Thyroid gland (tissue), 4 donors: ENCODE data around the gene ZNF655. TPM values are rescaled to one million over a fixed set of nuclear protein-coding genes. Genes with fewer than 3 reads are reported as not detected.

ENCODE experiments used
- DNase-seq, 2 donors: peaks; one replicate each; pipeline ENCODE4 v3.0.0-alpha.2; 2019
- H3K27ac ChIP-seq, 3 donors: fragments of 200-600 bp; sonication (generic); 1 replicate in 2 of 3; 2 replicates in 1 of 3; pipeline ENCODE4 v1.5.1; 2016 to 2019; ENCODE audit warnings: mild to moderate bottlenecking in 1 of 3, moderate library complexity in 1 of 3
- H3K27me3 ChIP-seq: fragments of 200-600 bp; sonication (generic); one replicate; pipeline ENCODE4 v1.5.1; 2019
- H3K36me3 ChIP-seq, 2 donors: fragments of 200-600 bp; sonication (generic); one replicate each; pipeline ENCODE4 v1.5.1; 2016 to 2019
- H3K4me1 ChIP-seq, 2 donors: fragments of 200-600 bp; sonication (generic); one replicate each; pipeline ENCODE4 v1.5.1; 2017 to 2019
- H3K4me3 ChIP-seq, 3 donors: fragments of 200-600 bp; sonication (generic); replicated peaks in 1 of 3; 1 replicate in 2 of 3; 2 replicates in 1 of 3; pipeline ENCODE4 v1.5.1; 2016; ENCODE audit warnings: mild to moderate bottlenecking in 1 of 3
- H3K9me3 ChIP-seq: fragments of 200-600 bp; sonication (generic); one replicate; pipeline ENCODE4 v1.5.1; 2017
- POLR2A ChIP-seq, 2 donors: fragments of 450-650 bp; IDR thresholded peaks; one replicate each; pipeline ENCODE4 v1.6.1; 2017; ENCODE audit warnings: antibody characterized with exemption in 2 of 2, mild to moderate bottlenecking in 2 of 2, moderate library complexity in 1 of 2
- WGBS, 2 donors: methylation state at CpG; one replicate each; pipeline ENCODE4 v1.1.5; 2017; 5-methylcytosine and 5-hydroxymethylcytosine counted together
- intact Hi-C: fragments of 100-400 bp; cut with DNase I; formaldehyde crosslinking; loops from one replicate; pipeline ENCODE4 v1.15.1; 2023
- total RNA-seq, 4 donors: library from RNA; depleted of rRNA; stranded (reverse); fragments of >200 nt; gene quantifications; one replicate each; pipeline ENCODE4 v1.2.3, GENCODE V29; 2016
- TF ChIP-seq, protein P1 (sequence below), 6 experiments: fragments of 200-600 bp in 3 of 6; fragments of 450-650 bp in 3 of 6; sonication (generic) in 3 of 6; IDR thresholded peaks; one replicate each; pipeline ENCODE4 v1.5.1; 2016 to 2019; ENCODE audit warnings: antibody characterized with exemption in 6 of 6, mild to moderate bottlenecking in 2 of 6, inconsistent platforms in 1 of 6, moderate library complexity in 1 of 6

The ZNF655 gene
- total RNA-seq, 4 donors from 2014 or later: 113 to 144 (median 118) TPM

DNA sequence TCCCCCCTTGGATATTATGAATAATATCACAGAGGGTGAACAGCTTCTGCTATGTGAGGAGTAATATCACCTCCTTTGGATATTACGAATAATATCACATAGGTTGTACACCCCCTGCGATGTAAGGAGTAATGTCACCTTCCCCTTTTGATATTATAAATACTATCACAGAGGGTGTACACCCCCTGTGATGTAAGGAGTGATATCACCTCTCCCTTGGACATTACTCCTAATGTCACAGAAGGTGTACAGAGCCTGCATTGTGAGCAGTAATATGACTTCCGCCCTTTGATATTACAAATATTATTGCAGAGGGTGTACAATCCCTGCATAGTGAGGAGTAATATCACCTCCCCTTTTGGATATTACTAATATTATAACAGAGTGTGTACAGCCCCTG, 30.4 kb downstream of the ZNF655 start:
- DNase-seq: no peak
- no peak overlapping the region for H3K27ac ChIP-seq
- H3K4me1 ChIP-seq: no peaks in the 10 kb centered on the region
- H3K4me3 ChIP-seq: no peak overlapping the region
- 81 to 83% methylated on average over 3 of the region's 3 CpGs for WGBS, 2 donors
- H3K27me3 ChIP-seq: no peaks in the 10 kb centered on the region
- H3K36me3 ChIP-seq: no peaks in the 10 kb centered on the region
- TF ChIP-seq, protein P1, sequence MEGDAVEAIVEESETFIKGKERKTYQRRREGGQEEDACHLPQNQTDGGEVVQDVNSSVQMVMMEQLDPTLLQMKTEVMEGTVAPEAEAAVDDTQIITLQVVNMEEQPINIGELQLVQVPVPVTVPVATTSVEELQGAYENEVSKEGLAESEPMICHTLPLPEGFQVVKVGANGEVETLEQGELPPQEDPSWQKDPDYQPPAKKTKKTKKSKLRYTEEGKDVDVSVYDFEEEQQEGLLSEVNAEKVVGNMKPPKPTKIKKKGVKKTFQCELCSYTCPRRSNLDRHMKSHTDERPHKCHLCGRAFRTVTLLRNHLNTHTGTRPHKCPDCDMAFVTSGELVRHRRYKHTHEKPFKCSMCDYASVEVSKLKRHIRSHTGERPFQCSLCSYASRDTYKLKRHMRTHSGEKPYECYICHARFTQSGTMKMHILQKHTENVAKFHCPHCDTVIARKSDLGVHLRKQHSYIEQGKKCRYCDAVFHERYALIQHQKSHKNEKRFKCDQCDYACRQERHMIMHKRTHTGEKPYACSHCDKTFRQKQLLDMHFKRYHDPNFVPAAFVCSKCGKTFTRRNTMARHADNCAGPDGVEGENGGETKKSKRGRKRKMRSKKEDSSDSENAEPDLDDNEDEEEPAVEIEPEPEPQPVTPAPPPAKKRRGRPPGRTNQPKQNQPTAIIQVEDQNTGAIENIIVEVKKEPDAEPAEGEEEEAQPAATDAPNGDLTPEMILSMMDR (IDR thresholded peaks at IDR 0.05): no peak
- no peak for TF ChIP-seq POLR2A (IDR thresholded peaks at IDR 0.05)
- intact Hi-C loops: no loop called here
- no peaks in the 10 kb centered on the region for H3K9me3 ChIP-seq

DNA sequence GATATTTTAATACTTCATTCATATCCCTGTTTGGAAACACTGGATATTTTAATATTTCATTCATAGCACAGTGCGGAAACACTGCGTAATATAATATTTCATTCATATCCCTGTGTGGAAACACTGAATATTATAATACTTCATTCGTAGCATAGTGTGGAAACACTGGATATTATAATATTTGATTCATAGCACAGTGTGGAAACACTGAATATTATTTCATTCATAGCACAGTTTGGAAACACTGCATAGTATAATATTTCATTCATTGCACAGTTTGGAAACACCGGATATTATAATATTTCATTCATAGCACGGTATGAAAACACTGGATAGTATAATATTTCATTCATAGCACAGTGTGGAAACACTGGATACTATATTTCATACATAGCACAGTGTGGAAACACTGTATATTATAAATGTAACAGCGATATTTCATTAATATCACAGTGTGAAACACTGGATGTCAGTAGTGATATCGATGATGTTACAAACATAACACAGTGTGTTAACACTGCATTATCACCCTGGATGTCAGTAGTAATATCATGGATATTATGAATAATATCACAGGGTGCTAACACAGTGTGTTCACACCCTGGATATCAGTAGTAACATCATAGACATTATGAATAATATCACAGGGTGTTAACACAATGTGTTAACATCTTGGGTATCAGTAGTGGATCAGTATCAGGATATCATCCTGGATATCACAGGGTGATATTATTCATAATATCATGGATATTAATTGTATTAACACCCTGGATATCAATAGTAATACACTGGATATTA, 36.7 kb downstream of the ZNF655 start:
- TF ChIP-seq, protein P1 (IDR thresholded peaks at IDR 0.05): no peak
- TF ChIP-seq POLR2A (IDR thresholded peaks at IDR 0.05): no peak

DNA sequence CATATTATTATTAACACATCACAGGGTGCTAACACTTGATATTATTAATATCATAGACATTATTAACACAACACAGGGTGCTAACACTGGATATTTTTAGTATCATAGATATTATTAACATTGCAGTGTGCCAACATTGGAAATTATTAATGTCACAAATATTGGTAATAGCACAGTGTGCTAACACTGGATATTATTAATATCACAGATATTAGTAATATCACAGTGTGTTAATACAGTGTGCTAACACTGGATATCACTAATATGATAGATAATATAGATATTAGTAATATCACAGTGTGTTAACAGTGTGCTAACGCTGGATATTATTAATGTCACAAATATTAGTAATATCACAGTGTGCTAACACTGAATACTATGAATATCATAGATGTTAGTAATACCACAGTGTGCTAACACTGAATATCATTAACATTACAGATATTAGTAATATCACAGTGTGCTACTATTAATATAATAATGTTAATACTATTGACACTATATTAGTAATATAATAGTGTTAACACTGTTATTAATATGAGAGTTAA, 38.0 kb downstream of the ZNF655 start:
- H3K9me3 ChIP-seq: no peaks in the 10 kb centered on the region
- H3K27ac ChIP-seq: no peak overlapping the region
- TF ChIP-seq, protein P1 (IDR thresholded peaks at IDR 0.05): no peak
- no peak for TF ChIP-seq POLR2A (IDR thresholded peaks at IDR 0.05)
- WGBS, 2 donors: 90 to 93% methylated on average over 1 of the region's 1 CpG
- intact Hi-C loops: no loop called here
- H3K27me3 ChIP-seq: no peaks in the 10 kb centered on the region
- no peak overlapping the region for H3K4me3 ChIP-seq
- H3K36me3 ChIP-seq: no peaks in the 10 kb centered on the region
- DNase-seq: no peak
- no peaks in the 10 kb centered on the region for H3K4me1 ChIP-seq

More for the DNA sequence above, 36.7 kb downstream of the ZNF655 start:
- Histone ChIP-seq H3K27ac (no peak overlapping the region), H3K4me1 (no peaks in the 10 kb centered on the region), H3K9me3 (no peaks in the 10 kb centered on the region), H3K36me3 (no peaks in the 10 kb centered on the region), H3K27me3 (no peaks in the 10 kb centered on the region), H3K4me3 (no peak overlapping the region)
- DNase-seq: no peak
- 82 to 83% methylated on average over 7 of the region's 7 CpGs for WGBS, 2 donors
- intact Hi-C loops: no loop called here

DNA sequence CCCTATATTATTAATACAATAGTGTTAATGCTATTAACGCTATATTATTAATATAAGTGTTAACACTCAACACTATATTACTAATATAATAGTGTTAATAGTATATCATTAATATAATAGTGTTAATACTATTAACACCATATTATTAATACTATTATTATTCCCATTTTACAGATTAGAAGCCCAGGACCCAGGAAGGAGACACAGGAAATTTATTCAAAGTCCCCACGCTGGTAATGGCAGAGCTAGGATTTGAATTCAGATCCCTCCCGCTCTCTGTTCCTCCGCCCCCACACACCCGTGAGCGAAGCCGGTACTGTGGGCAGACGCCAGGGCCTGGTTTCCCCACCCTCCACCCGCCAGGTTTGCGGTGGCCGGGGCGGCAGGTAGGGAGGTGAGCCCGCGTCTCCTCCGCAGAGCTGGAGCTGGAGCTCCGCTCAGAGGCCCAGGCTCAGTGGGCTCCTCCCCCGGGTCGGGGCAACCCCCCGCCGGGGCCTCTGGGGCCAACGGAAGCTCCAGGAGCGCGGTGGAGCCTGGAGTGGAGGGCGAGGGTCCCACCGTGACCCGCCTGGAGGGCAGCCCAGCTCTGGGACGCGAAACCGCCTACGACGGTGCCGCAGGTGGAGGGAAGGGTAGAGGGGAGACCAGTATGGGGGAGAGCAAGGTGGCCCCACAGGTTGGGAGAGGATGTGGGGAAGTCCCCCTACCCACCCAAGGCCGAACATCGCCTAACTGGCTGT, 39.5 kb downstream of the ZNF655 start, which contains the start of gene TMEM225B:
TSS of gene TMEM225B (plus strand) at position 506 of the 740 bp plus-strand sequence. CDS start 6,122 bp downstream, outside the sequence.
- no peak for DNase-seq
- Histone ChIP-seq H3K4me3 (no peak within 1 kb of the TSS), H3K9me3 (no peaks in the 10 kb centered on the region), H3K27me3 (no peaks in the 10 kb centered on the region), H3K4me1 (no peaks in the 10 kb centered on the region), H3K27ac (no peak within 1 kb of the TSS), H3K36me3 (no peaks in the 10 kb centered on the region)
- 62 to 74% methylated on average over 21 to 23 of the region's 34 CpGs for WGBS, 2 donors
- intact Hi-C loops: no loop called here
- TF ChIP-seq, protein P1 (IDR thresholded peaks at IDR 0.05): no peak
- TF ChIP-seq POLR2A (IDR thresholded peaks at IDR 0.05): no peak
